IPS-18c (cell line): ENCODE data around the gene GRIK1.

Experiments
- H3K4me3 ChIP-seq: 2 replicates; pipeline ENCODE4 v1.7.0; 2013; ENCODE audit warnings: low read depth, mild to moderate bottlenecking, low read length, moderate library complexity; ENCODE audit not compliant: insufficient read depth
- H3K9me3 ChIP-seq: one replicate; pipeline ENCODE4 v1.6.1; 2013; ENCODE audit warnings: mild to moderate bottlenecking, low read length, moderate library complexity; ENCODE audit not compliant: control insufficient read depth, insufficient read depth

Gene GRIK1

DNA sequence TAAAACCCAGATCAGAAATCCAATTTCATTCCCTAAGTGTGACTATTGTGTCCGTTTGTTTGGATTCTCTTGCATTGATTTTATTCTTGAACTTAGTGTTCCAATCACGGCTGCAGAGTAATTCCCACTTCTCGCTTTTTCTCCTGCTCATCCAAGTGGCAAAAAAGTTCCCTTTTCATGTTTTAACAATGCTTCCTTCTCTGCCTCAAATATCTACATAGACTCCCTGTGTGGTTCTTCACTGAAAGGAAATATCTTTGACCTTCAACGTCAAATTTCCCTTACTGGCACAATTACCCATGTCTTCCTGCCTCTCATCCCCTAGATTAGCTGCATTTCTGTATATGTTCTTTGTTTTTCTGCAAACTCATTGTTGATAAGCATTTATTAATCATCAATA is 335.7 kb downstream of the GRIK1 start:
- Histone ChIP-seq H3K4me3 (no peak overlapping the region), H3K9me3 (no peaks in the 10 kb centered on the region)

DNA sequence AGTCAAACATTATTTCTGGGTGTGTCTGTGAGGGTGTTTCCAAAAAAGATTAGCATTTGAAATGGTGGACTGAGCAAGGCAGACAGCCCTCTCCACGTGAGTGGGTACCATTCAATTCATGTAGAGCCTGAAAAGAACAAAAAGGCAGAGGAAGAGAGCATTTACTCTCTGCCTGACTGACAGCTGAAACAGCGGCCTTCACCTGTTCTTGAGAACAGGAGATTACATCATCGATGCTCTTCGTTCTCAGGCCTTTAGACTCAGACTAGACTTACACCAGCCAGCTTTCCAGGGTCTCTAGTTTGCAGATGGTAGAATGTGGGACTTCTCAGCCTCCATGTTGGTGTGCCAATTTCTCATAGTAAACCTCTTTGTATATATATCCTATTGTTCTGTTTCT is 338.7 kb downstream of the GRIK1 start:
- Histone ChIP-seq H3K4me3 (no peak overlapping the region), H3K9me3 (no peaks in the 10 kb centered on the region)

GRCh38 chr21:29586696-29587095 is 353.1 kb downstream of the GRIK1 start:
- Histone ChIP-seq H3K9me3 (no peaks in the 10 kb centered on the region), H3K4me3 (no peak overlapping the region)

DNA sequence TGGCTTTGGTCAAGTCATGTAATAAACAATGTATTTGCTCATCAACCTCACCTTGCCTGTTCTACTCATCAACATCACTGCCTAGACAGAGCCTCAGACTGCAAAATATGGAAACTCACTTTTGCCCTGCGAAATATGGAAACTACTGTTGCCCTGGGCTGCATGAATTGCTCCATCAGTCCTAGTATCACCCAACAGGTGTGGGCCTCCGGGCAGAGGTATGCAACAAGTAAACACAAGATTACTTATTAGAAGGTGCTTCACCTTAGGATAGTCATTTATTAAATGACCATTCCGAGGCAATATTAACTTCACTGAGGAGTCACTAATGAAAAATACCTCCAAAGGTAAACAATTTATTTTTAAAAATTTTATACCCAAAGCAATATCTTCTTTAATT is 354.3 kb downstream of the GRIK1 start:
- Histone ChIP-seq H3K4me3 (no peak overlapping the region), H3K9me3 (peaks cover 2% of the 10 kb centered on the region)

- H3K9me3 ChIP-seq: peaks cover 2% of the 10 kb centered on the region
Observed at GRCh38 chr21:29583424-29583924, 356.3 kb downstream of the GRIK1 start.

GRCh38 chr21:29582855-29583254 is 356.9 kb downstream of the GRIK1 start:
- no peak overlapping the region for H3K4me3 ChIP-seq
- H3K9me3 ChIP-seq: peaks cover 2% of the 10 kb centered on the region

More at GRCh38 chr21:29583424-29583924, 356.3 kb downstream of the GRIK1 start:
- H3K4me3 ChIP-seq: no peak overlapping the region

- Histone ChIP-seq H3K9me3 (peaks cover 2% of the 10 kb centered on the region), H3K4me3 (no peak overlapping the region)
Observed at GRCh38 chr21:29581393-29581792, 358.4 kb downstream of the GRIK1 start.

GRCh38 chr21:29580732-29581285 is 359.0 kb downstream of the GRIK1 start:
- Histone ChIP-seq H3K4me3 (no peak overlapping the region), H3K9me3 (peaks cover 2% of the 10 kb centered on the region)

GRCh38 chr21:29578306-29578705 is 361.5 kb downstream of the GRIK1 start:
- Histone ChIP-seq H3K4me3 (no peak overlapping the region), H3K9me3 (peaks cover 2% of the 10 kb centered on the region)

GRCh38 chr21:29571949-29572348 is 367.8 kb downstream of the GRIK1 start:
- H3K4me3 ChIP-seq: no peak overlapping the region
- H3K9me3 ChIP-seq: peaks cover 2% of the 10 kb centered on the region

- Histone ChIP-seq H3K4me3 (no peak overlapping the region), H3K9me3 (peaks cover under 1% of the 10 kb centered on the region)
Observed at GRCh38 chr21:29568020-29568697, 371.6 kb downstream of the GRIK1 start.

DNA sequence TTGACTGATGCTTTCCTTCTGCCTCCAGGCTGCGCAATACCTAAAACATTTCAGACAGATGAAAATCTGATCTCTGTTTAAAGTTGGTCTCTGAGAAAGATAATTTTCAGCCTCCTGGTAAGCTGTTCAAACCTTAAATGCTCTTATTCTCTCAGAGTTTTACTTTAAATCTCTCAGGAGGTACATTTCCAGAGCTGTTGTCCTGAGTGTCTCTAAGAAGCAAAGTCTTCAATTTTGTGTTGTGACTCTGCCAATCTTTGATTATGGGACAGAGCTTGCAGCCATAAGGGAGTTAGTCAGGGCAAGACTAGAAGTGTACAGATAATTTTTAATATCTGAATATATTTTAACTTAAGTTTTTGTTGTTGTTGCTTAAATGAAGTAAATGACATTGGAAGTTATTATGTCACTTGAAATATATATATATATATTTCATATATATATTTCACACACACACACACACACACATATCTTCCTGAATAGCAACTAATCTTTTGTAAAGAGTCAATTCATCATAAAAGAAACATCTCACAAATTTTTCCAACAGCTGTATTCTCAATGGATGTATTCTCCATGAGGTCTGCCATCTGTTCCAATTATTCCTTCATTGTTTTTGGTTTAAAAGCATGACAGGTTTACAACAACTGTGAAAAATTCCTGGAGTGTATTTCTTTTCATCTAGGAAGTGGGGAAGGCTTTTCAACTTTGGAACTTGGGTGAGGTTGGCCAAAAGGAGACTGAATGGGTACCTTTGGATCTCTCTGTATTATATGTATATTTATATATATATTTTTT is 381.7 kb downstream of the GRIK1 start:
- Histone ChIP-seq H3K4me3 (no peak overlapping the region), H3K9me3 (no peaks in the 10 kb centered on the region)

- H3K9me3 ChIP-seq: no peaks in the 10 kb centered on the region
- H3K4me3 ChIP-seq: no peak overlapping the region
Observed at GRCh38 chr21:29557200-29557599, 382.6 kb downstream of the GRIK1 start.

DNA sequence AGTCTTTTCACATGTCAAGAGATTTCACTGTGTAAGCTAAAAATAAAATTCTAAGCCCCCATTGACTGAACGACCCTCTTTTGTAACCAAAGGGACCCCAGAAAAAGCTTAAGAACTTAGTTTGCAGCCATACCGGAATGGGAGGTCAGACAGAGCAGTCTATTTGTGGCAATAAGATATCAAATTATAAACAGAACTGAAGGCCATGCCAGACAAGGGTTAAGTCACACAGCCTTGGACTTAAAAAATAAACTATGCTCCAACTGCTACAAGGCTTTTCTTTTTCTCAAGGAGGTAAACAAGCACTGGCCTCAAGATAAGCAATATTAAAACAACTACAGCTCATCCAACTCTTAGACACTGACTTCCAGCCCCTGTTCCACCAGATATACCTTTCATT is 384.2 kb downstream of the GRIK1 start:
- H3K4me3 ChIP-seq: no peak overlapping the region

GRCh38 chr21:29550205-29550604 is 389.6 kb downstream of the GRIK1 start:
- no peak overlapping the region for H3K4me3 ChIP-seq
- no peaks in the 10 kb centered on the region for H3K9me3 ChIP-seq

More for the DNA sequence above, 384.2 kb downstream of the GRIK1 start:
- H3K9me3 ChIP-seq: no peaks in the 10 kb centered on the region

- H3K4me3 ChIP-seq: no peak overlapping the region
- no peaks in the 10 kb centered on the region for H3K9me3 ChIP-seq
Observed at GRCh38 chr21:29549614-29550013, 390.2 kb downstream of the GRIK1 start.

- no peak overlapping the region for H3K4me3 ChIP-seq
- no peaks in the 10 kb centered on the region for H3K9me3 ChIP-seq
Observed at GRCh38 chr21:29547998-29548397, 391.8 kb downstream of the GRIK1 start.

DNA sequence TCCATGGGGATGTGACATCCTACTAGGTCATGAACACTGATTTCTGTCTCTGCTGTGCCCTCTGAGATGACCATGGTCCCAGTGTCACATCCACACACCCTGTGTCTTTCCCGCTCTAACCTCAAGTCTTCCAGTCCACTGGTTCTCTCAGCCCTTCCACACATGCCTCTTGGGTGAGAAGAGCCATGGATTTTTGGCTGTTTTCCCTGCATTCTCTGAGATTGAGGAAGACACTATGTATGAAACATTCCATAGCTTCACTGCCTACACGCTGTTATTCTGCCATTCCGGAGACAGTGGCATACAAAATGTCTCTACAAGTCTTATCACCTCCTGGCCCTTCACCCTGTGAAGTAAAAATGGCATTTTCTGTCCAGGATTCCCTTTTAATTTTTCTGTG is 393.7 kb downstream of the GRIK1 start:
- H3K9me3 ChIP-seq: no peaks in the 10 kb centered on the region
- no peak overlapping the region for H3K4me3 ChIP-seq
